Measurements from ENCODE around the gene UVSSA.
"Not testable (repeated sequence)": the region's sequence is repeated elsewhere in the genome, so short reads cannot be mapped to it uniquely, and the experiment has no call there.

Gene UVSSA

GRCh38 chr4:1366371-1367229 lies 19.6 kb downstream of the UVSSA start:
- no peak for DNase-seq

- no peak for DNase-seq
Measured at GRCh38 chr4:1367230-1367935, 20.4 kb downstream of the UVSSA start.

GRCh38 chr4:1367936-1368289 lies 20.9 kb downstream of the UVSSA start:
- no peak for DNase-seq

GRCh38 chr4:1368421-1369090 lies 21.5 kb downstream of the UVSSA start:
- no peak for DNase-seq

- no peak for DNase-seq
Measured at GRCh38 chr4:1369091-1369450, 22.1 kb downstream of the UVSSA start.

- no peak for DNase-seq
Measured at GRCh38 chr4:1369479-1370079, 22.6 kb downstream of the UVSSA start.

- DNase-seq, result no peak
Measured at GRCh38 chr4:1370321-1371124, 23.5 kb downstream of the UVSSA start.

- no peak for DNase-seq
Measured at GRCh38 chr4:1371176-1372165, 24.5 kb downstream of the UVSSA start.

- DNase-seq, result not testable (repeated sequence)
Measured at GRCh38 chr4:1372576-1372975, 25.6 kb downstream of the UVSSA start.

- no peak for DNase-seq
Measured at GRCh38 chr4:1373892-1374705, 27.1 kb downstream of the UVSSA start.

GRCh38 chr4:1374706-1375045 lies 27.7 kb downstream of the UVSSA start:
- no peak for DNase-seq

- DNase-seq, result no peak
Measured at GRCh38 chr4:1375051-1375721, 28.2 kb downstream of the UVSSA start.

- DNase-seq, result no peak
Measured at GRCh38 chr4:1375761-1376322, 28.8 kb downstream of the UVSSA start.

- DNase-seq, result no peak
Measured at GRCh38 chr4:1376391-1376840, 29.4 kb downstream of the UVSSA start.

GRCh38 chr4:1376841-1377605 lies 30.0 kb downstream of the UVSSA start:
- DNase-seq, result no peak

GRCh38 chr4:1377606-1378261 lies 30.7 kb downstream of the UVSSA start:
- DNase-seq, result no peak

- DNase-seq, result no peak
Measured at GRCh38 chr4:1378559-1379231, 31.7 kb downstream of the UVSSA start.

All from NCI-H510A treated with DMSO at 0.1 percent for 48 hours (cell line).